Esophagus muscularis mucosa (tissue), 4 donors: ENCODE data around the gene TAMM41. TPM values are rescaled to one million over a fixed set of nuclear protein-coding genes. Genes with fewer than 3 reads are reported as not detected.
A peak's percentile ranks its signal among the peaks of the same experiment; 100 is the strongest.

ENCODE experiments used
- DNase-seq: peaks from one replicate; pipeline ENCODE4 v3.0.0-alpha.2; 2017; ENCODE audit errors: extremely low spot score
- H3K27ac ChIP-seq, 4 donors: fragments of 200-600 bp; sonication (generic); replicated peaks in 1 of 4; 1 replicate in 3 of 4; 2 replicates in 1 of 4; pipeline ENCODE4 v1.5.1; 2016 to 2019; ENCODE audit warnings: mild to moderate bottlenecking in 1 of 4
- H3K27me3 ChIP-seq, 4 donors: fragments of 200-600 bp; sonication (generic); one replicate each; pipeline versions ENCODE4 v1.5.1 to v1.6.0; 2016 to 2019
- H3K36me3 ChIP-seq, 4 donors: fragments of 200-600 bp; sonication (generic); one replicate each; pipeline ENCODE4 v1.5.1; 2016 to 2019
- H3K4me1 ChIP-seq, 4 donors: fragments of 200-600 bp; sonication (generic); one replicate each; pipeline ENCODE4 v1.5.1; 2016 to 2019
- H3K4me3 ChIP-seq, 4 donors: fragments of 200-600 bp; sonication (generic); 1 replicate in 2 of 4; 2 replicates in 2 of 4; pipeline ENCODE4 v1.5.1; 2016 to 2019; ENCODE audit warnings: mild to moderate bottlenecking in 4 of 4, moderate library complexity in 1 of 4
- H3K9me3 ChIP-seq, 4 donors: fragments of 200-600 bp; sonication (generic); 1 replicate in 3 of 4; 2 replicates in 1 of 4; pipeline ENCODE4 v1.5.1; 2016 to 2019
- CTCF ChIP-seq, 3 experiments: fragments of 200-600 bp in 2 of 3; fragments of 450-650 bp in 1 of 3; sonication (generic) in 2 of 3; IDR thresholded peaks; one replicate each; pipeline ENCODE4 v1.5.1; 2017 to 2019; ENCODE audit warnings: antibody characterized with exemption in 3 of 3, mild to moderate bottlenecking in 2 of 3, moderate library complexity in 1 of 3
- EP300 ChIP-seq: sonication (generic); formaldehyde crosslinking; IDR thresholded peaks from one replicate; pipeline ENCODE4 v1.6.1; 2017; ENCODE audit warnings: antibody characterized with exemption
- POLR2A ChIP-seq: fragments of 450-650 bp; IDR thresholded peaks from one replicate; pipeline ENCODE4 v1.6.1; 2017; ENCODE audit warnings: antibody characterized with exemption, moderate library complexity, mild to moderate bottlenecking, low read depth
- POLR2AphosphoS5 ChIP-seq, 2 donors: sonication (generic); formaldehyde crosslinking; IDR thresholded peaks; one replicate each; pipeline ENCODE4 v1.6.1; 2017; ENCODE audit warnings: antibody characterized with exemption in 2 of 2
- WGBS: methylation state at CpG from one replicate; pipeline ENCODE4 v1.1.5; 2018; 5-methylcytosine and 5-hydroxymethylcytosine counted together
- intact Hi-C: fragments of 100-400 bp; cut with DNase I; formaldehyde crosslinking; loops from one replicate; pipeline ENCODE4 v1.15.1; 2023
- total RNA-seq, 4 donors: library from RNA; depleted of rRNA; stranded (reverse); fragments of >200 nt; gene quantifications; one replicate each; pipeline versions ENCODE4 v1.1.0 to v1.2.1, GENCODE V29; 2016

Gene TAMM41
- total RNA-seq, 4 donors from 2014 or later: 4.8 to 8.3 (median 7.2) TPM

- TF ChIP-seq CTCF (IDR thresholded peaks at IDR 0.05) (no peak), EP300 (no peak), POLR2A (no peak), POLR2AphosphoS5 (IDR thresholded peaks at IDR 0.05) (no peak)
- intact Hi-C loops: no loop called here
- no peak for DNase-seq
- H3K4me1 ChIP-seq: peaks cover 0 to 20% (median 14%) of the 10 kb centered on the region in 4 donors
- no peaks in the 10 kb centered on the region for H3K27me3 ChIP-seq
- H3K27ac ChIP-seq: peak overlapping the region in 1 of 4 donors; percentile 9
- H3K9me3 ChIP-seq: no peaks in the 10 kb centered on the region
- 61% methylated on average over 3 of the region's 3 CpGs for WGBS
- no peak overlapping the region for H3K4me3 ChIP-seq
- H3K36me3 ChIP-seq: peaks cover 3 to 73% (median 47%) of the 10 kb centered on the region in 4 donors
Measured at GRCh38 chr3:11820531-11821041, 26.1 kb downstream of the TAMM41 start.

- H3K36me3 ChIP-seq: peaks cover 3 to 72% (median 42%) of the 10 kb centered on the region in 4 donors
- H3K27ac ChIP-seq: no peak overlapping the region
- H3K27me3 ChIP-seq: no peaks in the 10 kb centered on the region
- TF ChIP-seq CTCF (IDR thresholded peaks at IDR 0.05) (no peak), EP300 (no peak), POLR2A (no peak), POLR2AphosphoS5 (IDR thresholded peaks at IDR 0.05) (no peak)
- no peaks in the 10 kb centered on the region for H3K9me3 ChIP-seq
- whole genome bisulfite sequencing: 92% methylated on average over 4 of the region's 4 CpGs
- no peak for DNase-seq
- no peak overlapping the region for H3K4me3 ChIP-seq
- H3K4me1 ChIP-seq: peaks cover 0 to 20% (median 14%) of the 10 kb centered on the region in 4 donors
- intact Hi-C loops: no loop called here
Measured at GRCh38 chr3:11819146-11819689, 27.5 kb downstream of the TAMM41 start.

GRCh38 chr3:11818033-11818432 lies 28.7 kb downstream of the TAMM41 start:
- H3K27ac ChIP-seq: no peak overlapping the region
- H3K4me1 ChIP-seq: peaks cover 0 to 20% (median 14%) of the 10 kb centered on the region in 4 donors
- no peaks in the 10 kb centered on the region for H3K27me3 ChIP-seq
- intact Hi-C loops: no loop called here
- TF ChIP-seq CTCF (IDR thresholded peaks at IDR 0.05): no peak
- TF ChIP-seq POLR2AphosphoS5 (IDR thresholded peaks at IDR 0.05): no peak
- no peak for TF ChIP-seq EP300
- TF ChIP-seq POLR2A: no peak
- DNase-seq: no peak
- H3K9me3 ChIP-seq: no peaks in the 10 kb centered on the region
- WGBS: 55% methylated on average over 5 of the region's 5 CpGs
- H3K36me3 ChIP-seq: peaks cover 3 to 78% (median 45%) of the 10 kb centered on the region in 4 donors
- no peak overlapping the region for H3K4me3 ChIP-seq

GRCh38 chr3:11815111-11815510 lies 31.6 kb downstream of the TAMM41 start:
- no peaks in the 10 kb centered on the region for H3K27me3 ChIP-seq
- H3K4me3 ChIP-seq: no peak overlapping the region
- no peak for DNase-seq
- peaks cover 0 to 14% (median 12%) of the 10 kb centered on the region in 4 donors for H3K4me1 ChIP-seq
- TF ChIP-seq CTCF (IDR thresholded peaks at IDR 0.05): no peak
- TF ChIP-seq POLR2A: no peak
- TF ChIP-seq EP300: no peak
- no peak for TF ChIP-seq POLR2AphosphoS5 (IDR thresholded peaks at IDR 0.05)
- WGBS: 77% methylated on average over 4 of the region's 4 CpGs
- no peaks in the 10 kb centered on the region for H3K9me3 ChIP-seq
- intact Hi-C loops: no loop called here
- peaks cover 3 to 78% (median 37%) of the 10 kb centered on the region in 4 donors for H3K36me3 ChIP-seq
- H3K27ac ChIP-seq: no peak overlapping the region

- TF ChIP-seq POLR2A (no peak), CTCF (IDR thresholded peaks at IDR 0.05) (no peak), EP300 (no peak), POLR2AphosphoS5 (IDR thresholded peaks at IDR 0.05) (no peak)
- Histone ChIP-seq H3K27me3 (no peaks in the 10 kb centered on the region), H3K36me3 (peaks cover 3 to 79% (median 35%) of the 10 kb centered on the region in 4 donors), H3K9me3 (no peaks in the 10 kb centered on the region), H3K4me1 (peaks cover 0 to 18% (median 17%) of the 10 kb centered on the region in 4 donors), H3K27ac (no peak overlapping the region), H3K4me3 (no peak overlapping the region)
- no peak for DNase-seq
- WGBS: 96% methylated on average over 6 of the region's 6 CpGs
- intact Hi-C loops: no loop called here
Measured at GRCh38 chr3:11814663-11815062, 32.0 kb downstream of the TAMM41 start.
